Chondrocyte (in vitro differentiated cells): ENCODE results near the gene GALNT14. TPM values are rescaled to one million over a fixed set of nuclear protein-coding genes. Genes with fewer than 3 reads are reported as not detected.

Experiments used
- DNase-seq: peaks from one replicate; pipeline ENCODE4 v3.0.0; 2021; ENCODE audit warnings: mixed read lengths, low spot score
- H3K27ac Mint-ChIP-seq: one replicate; pipeline ENCODE4 v1.8.0; 2021; ENCODE audit warnings: mild to moderate bottlenecking, moderate library complexity, mixed read lengths; ENCODE audit not compliant: unreplicated experiment
- H3K27me3 Mint-ChIP-seq: 2 replicates; pipeline ENCODE4 v1.8.0; 2021; ENCODE audit warnings: low read depth, mixed read lengths
- H3K36me3 Mint-ChIP-seq: 2 replicates; pipeline ENCODE4 v1.8.0; 2021; ENCODE audit warnings: low read depth, mixed read lengths
- H3K4me1 Mint-ChIP-seq: 2 replicates; pipeline ENCODE4 v1.8.0; 2021; ENCODE audit warnings: low read depth, mild to moderate bottlenecking, mixed read lengths
- H3K4me3 Mint-ChIP-seq: one replicate; pipeline ENCODE4 v1.8.0; 2021; ENCODE audit warnings: mild to moderate bottlenecking, moderate library complexity, mixed read lengths; ENCODE audit not compliant: unreplicated experiment
- H3K9me3 Mint-ChIP-seq: 2 replicates; pipeline ENCODE4 v1.8.0; 2021; ENCODE audit warnings: low read depth, mixed read lengths
- total RNA-seq: library from RNA; stranded (reverse); gene quantifications from 3 replicates; pipeline ENCODE4 v1.2.1, GENCODE V29; 2021
- TF ChIP-seq, protein P1 (sequence below): fragments of 200-600 bp; sonication (generic); IDR thresholded peaks from 2 replicates; pipeline ENCODE4 v1.5.0; 2021; ENCODE audit warnings: antibody characterized with exemption, mild to moderate bottlenecking, moderate library complexity

Gene GALNT14
- total RNA-seq, 1 donor from 2014 or later: 17.8 TPM

DNA sequence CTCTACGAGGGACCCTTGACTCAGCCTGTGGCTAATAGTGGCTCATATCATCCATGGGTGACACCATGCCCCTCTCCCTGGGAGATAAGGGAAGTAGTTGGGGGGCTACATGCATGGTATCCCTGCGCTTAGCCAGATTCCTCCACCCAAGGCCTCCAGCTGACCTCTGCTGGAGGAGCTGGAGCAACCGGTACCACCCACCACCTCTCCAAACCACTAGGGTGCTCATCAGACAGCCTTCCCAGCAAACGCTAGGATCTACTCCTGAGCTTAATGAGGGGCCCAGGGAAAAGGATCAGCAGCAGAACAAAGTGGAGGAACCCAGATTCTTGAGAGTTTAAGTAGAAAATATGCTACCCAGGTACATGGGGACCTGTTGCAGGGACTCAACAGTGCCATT, 255.1 kb downstream of the GALNT14 start:
- DNase-seq: no peak
- H3K4me1 Mint-ChIP-seq: no peaks in the 10 kb centered on the region
- no peak overlapping the region for H3K27ac Mint-ChIP-seq
- TF ChIP-seq, protein P1, sequence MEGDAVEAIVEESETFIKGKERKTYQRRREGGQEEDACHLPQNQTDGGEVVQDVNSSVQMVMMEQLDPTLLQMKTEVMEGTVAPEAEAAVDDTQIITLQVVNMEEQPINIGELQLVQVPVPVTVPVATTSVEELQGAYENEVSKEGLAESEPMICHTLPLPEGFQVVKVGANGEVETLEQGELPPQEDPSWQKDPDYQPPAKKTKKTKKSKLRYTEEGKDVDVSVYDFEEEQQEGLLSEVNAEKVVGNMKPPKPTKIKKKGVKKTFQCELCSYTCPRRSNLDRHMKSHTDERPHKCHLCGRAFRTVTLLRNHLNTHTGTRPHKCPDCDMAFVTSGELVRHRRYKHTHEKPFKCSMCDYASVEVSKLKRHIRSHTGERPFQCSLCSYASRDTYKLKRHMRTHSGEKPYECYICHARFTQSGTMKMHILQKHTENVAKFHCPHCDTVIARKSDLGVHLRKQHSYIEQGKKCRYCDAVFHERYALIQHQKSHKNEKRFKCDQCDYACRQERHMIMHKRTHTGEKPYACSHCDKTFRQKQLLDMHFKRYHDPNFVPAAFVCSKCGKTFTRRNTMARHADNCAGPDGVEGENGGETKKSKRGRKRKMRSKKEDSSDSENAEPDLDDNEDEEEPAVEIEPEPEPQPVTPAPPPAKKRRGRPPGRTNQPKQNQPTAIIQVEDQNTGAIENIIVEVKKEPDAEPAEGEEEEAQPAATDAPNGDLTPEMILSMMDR: no peak
- H3K4me3 Mint-ChIP-seq: no peak overlapping the region
- H3K27me3 Mint-ChIP-seq: peaks cover 20% of the 10 kb centered on the region
- no peaks in the 10 kb centered on the region for H3K36me3 Mint-ChIP-seq
- no peaks in the 10 kb centered on the region for H3K9me3 Mint-ChIP-seq

DNA sequence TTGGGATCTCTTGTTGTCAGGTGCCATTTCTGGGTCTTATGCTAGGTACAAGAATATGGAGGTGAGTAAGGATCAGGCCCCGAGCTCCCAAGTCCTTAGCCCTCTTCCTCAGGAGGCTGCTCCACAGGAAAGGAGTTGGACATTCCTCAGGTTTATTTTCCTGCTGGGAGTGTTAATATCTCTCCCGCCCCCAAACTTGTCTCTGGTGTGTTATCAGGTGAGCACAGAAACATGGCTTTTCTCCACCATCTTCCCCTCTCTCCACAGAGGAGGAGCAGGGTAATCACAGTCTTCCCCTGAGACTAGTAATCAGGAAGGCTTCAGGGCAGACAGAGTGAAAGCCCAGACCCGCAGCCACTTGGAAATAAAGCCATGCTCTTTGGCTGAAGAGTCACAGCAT, 257.7 kb downstream of the GALNT14 start:
- H3K4me3 Mint-ChIP-seq: no peak overlapping the region
- no peak for DNase-seq

DNA sequence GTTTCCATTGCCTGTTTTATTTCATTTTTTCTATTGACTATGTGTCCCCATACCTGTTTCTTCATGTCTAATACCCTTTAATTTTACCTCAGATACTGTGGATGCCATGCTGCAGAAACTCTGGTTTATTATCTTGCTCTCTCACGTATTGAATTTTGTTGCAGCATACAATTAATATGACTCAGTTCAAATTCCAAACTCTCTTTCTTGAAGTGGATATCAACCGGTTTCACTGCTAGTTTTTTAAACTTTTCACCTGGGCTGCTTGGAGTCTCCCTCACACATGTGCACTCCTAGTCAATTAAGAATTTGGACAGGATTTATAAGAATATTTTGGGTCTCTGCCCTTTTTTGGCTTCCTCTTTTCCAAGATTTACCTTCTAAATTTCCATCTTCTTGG, 260.4 kb downstream of the GALNT14 start:
- TF ChIP-seq, protein P1: no peak
- Mint-ChIP-seq H3K27me3 (peaks cover 31% of the 10 kb centered on the region), H3K4me1 (no peaks in the 10 kb centered on the region), H3K9me3 (peaks cover 16% of the 10 kb centered on the region), H3K36me3 (no peaks in the 10 kb centered on the region), H3K4me3 (no peak overlapping the region), H3K27ac (no peak overlapping the region)
- DNase-seq: no peak

More for the DNA sequence above, 257.7 kb downstream of the GALNT14 start:
- H3K9me3 Mint-ChIP-seq: peaks cover 3% of the 10 kb centered on the region
- peaks cover 20% of the 10 kb centered on the region for H3K27me3 Mint-ChIP-seq
- no peak overlapping the region for H3K27ac Mint-ChIP-seq
- H3K36me3 Mint-ChIP-seq: no peaks in the 10 kb centered on the region
- H3K4me1 Mint-ChIP-seq: no peaks in the 10 kb centered on the region
- TF ChIP-seq, protein P1: no peak

DNA sequence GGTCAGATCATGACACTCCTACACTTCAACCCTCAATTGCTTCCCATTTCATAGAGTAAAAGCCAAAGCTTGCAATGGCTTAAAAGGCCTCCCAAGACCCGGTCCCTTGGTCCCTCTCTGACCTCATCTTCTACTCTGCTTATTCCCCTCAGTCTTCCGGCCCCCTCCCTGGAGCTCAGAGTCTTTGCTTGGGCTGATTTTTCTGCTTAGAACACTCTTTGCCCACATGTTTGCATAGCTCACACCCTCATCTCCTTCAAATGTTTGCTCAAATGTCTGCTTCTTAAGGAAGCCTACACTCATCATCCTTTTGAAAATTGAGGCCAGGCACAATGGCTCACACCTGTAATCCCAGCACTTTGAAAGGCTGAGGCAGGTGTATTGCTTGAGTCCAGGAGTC, 265.4 kb downstream of the GALNT14 start:
- H3K27me3 Mint-ChIP-seq: peaks cover 22% of the 10 kb centered on the region
- H3K27ac Mint-ChIP-seq: no peak overlapping the region
- H3K4me1 Mint-ChIP-seq: no peaks in the 10 kb centered on the region
- DNase-seq: no peak
- H3K4me3 Mint-ChIP-seq: no peak overlapping the region
- no peaks in the 10 kb centered on the region for H3K36me3 Mint-ChIP-seq
- peaks cover 16% of the 10 kb centered on the region for H3K9me3 Mint-ChIP-seq
- TF ChIP-seq, protein P1: no peak

DNA sequence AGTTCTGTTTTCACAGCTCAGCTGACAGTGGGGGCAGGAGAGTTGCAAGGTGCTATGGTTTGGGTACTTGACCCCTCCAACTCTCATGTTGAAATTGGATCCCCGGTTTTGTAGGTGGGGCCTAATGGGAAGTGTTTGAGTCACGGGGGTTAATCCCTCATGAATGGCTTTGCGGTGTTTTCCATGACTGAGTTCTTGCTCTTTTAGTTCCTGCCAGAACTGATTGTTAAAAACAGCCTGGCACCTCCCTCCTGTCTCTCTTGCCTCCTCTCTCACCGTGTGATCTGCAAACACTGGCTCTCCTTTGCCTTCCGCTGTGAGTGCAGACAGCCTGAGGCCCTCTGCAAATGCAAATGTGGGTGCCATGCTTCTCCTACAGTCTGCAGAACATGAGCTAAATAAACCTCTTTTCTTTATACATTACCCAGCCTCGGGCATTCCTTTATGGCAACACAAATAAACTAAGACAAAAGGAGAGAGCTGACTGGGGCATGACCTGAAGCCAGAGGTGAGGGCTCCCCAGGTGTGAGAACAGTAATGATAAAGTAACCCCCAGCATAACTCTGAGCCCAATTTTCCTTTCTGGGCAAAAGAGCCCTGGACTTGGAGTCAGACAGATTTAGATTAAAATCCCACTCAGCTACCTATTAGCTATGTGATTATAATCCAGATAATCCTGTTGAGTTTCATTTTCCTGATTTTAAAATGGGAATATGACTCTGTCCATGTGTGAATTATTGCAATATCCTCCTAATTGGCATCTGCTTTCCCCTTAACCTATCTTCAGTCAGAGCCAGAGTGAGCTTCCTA, 266.1 kb downstream of the GALNT14 start:
- H3K27ac Mint-ChIP-seq: no peak overlapping the region
- H3K4me1 Mint-ChIP-seq: no peaks in the 10 kb centered on the region
- H3K4me3 Mint-ChIP-seq: no peak overlapping the region
- H3K9me3 Mint-ChIP-seq: peaks cover 16% of the 10 kb centered on the region
- H3K27me3 Mint-ChIP-seq: peaks cover 19% of the 10 kb centered on the region
- DNase-seq: no peak
- no peaks in the 10 kb centered on the region for H3K36me3 Mint-ChIP-seq
- TF ChIP-seq, protein P1: no peak
